HepG2 (cell line): ENCODE results near the gene DSG2. TPM values are rescaled to one million over a fixed set of nuclear protein-coding genes. Genes with fewer than 3 reads are reported as not detected.
A peak's percentile ranks its signal among the peaks of the same experiment; 100 is the strongest.

Source experiments
- AGO1 ChIP-seq: fragments of 200-400 bp; formaldehyde crosslinking; IDR thresholded peaks from 2 replicates; pipeline ENCODE4 v1.6.1; 2017; ENCODE audit warnings: mild to moderate bottlenecking, low read depth, low read length, moderate library complexity; ENCODE audit not compliant: poor library complexity, severe bottlenecking
- ESRRA ChIP-seq: sonication (generic); formaldehyde crosslinking; IDR thresholded peaks from 2 replicates; pipeline ENCODE4 v1.5.1; 2020; ENCODE audit warnings: mild to moderate bottlenecking, low read depth, missing genetic modification reagents
- HDAC2 ChIP-seq: sonication (generic); formaldehyde crosslinking; IDR thresholded peaks from 2 replicates; pipeline ENCODE4 v1.4.0; 2020; ENCODE audit warnings: missing genetic modification reagents
- KDM3A ChIP-seq: IDR thresholded peaks from 2 replicates; pipeline ENCODE4 v1.6.1; 2018; ENCODE audit warnings: low read depth, missing compliant biosample characterization
- MIER3 ChIP-seq: IDR thresholded peaks from 2 replicates; pipeline ENCODE4 v1.6.1; 2016; ENCODE audit warnings: missing compliant biosample characterization, borderline replicate concordance
- NFAT5 ChIP-seq: sonication (generic); formaldehyde crosslinking; IDR thresholded peaks from 2 replicates; pipeline ENCODE4 v1.4.0; 2020; ENCODE audit warnings: missing genetic modification reagents
- POLR2A ChIP-seq, 2 experiments: IDR thresholded peaks; 2 replicates each; pipeline ENCODE4 v1.6.1; 2011; ENCODE audit warnings: low read depth in 2 of 2, low read length in 2 of 2, mild to moderate bottlenecking in 1 of 2, moderate library complexity in 1 of 2; ENCODE audit not compliant: insufficient read depth in 1 of 2
- SMARCE1 ChIP-seq: fragments of 450-650 bp; IDR thresholded peaks from 2 replicates; pipeline ENCODE4 v1.6.1; 2017; ENCODE audit warnings: borderline replicate concordance
- SOX13 ChIP-seq, 3 experiments: fragments of 450-650 bp in 1 of 3; sonication (generic) in 1 of 3; formaldehyde crosslinking in 1 of 3; IDR thresholded peaks in 2 of 3; conservative IDR thresholded peaks in 1 of 3; 2 replicates each; pipeline versions ENCODE4 v1.5.0 to v1.6.1; 2016 to 2020; ENCODE audit warnings: antibody characterized with exemption in 1 of 3, mild to moderate bottlenecking in 1 of 3, missing compliant biosample characterization in 1 of 3, missing genetic modification reagents in 1 of 3, moderate library complexity in 1 of 3
- SOX5 ChIP-seq: IDR thresholded peaks from 2 replicates; pipeline ENCODE4 v1.6.1; 2016; ENCODE audit warnings: borderline replicate concordance
- SP1 ChIP-seq, 2 experiments: fragments of 450-650 bp in 1 of 2; sonication (generic) in 1 of 2; formaldehyde crosslinking in 1 of 2; IDR thresholded peaks; 2 replicates each; pipeline versions ENCODE4 v1.4.0 to v1.6.1; 2016 to 2020; ENCODE audit warnings: missing genetic modification reagents in 1 of 2
- YEATS4 ChIP-seq: sonication (generic); formaldehyde crosslinking; IDR thresholded peaks from 2 replicates; pipeline ENCODE4 v1.4.0; 2020; ENCODE audit warnings: missing genetic modification reagents, borderline replicate concordance
- ZEB1 ChIP-seq: IDR thresholded peaks from 2 replicates; pipeline ENCODE4 v1.6.1; 2012; ENCODE audit warnings: mild to moderate bottlenecking, low read depth, inconsistent platforms; ENCODE audit not compliant: insufficient replicate concordance
- ZNF225 ChIP-seq: sonication (generic); formaldehyde crosslinking; IDR thresholded peaks from 2 replicates; pipeline ENCODE4 v1.4.0; 2020; ENCODE audit warnings: mild to moderate bottlenecking, missing genetic modification reagents
- ZNF253 ChIP-seq: sonication (generic); formaldehyde crosslinking; IDR thresholded peaks from 2 replicates; pipeline ENCODE4 v1.8.0; 2022; ENCODE audit warnings: mild to moderate bottlenecking, missing genetic modification reagents, borderline replicate concordance
- ZNF333 ChIP-seq: sonication (generic); formaldehyde crosslinking; IDR thresholded peaks from 2 replicates; pipeline ENCODE4 v1.4.0; 2020; ENCODE audit warnings: mild to moderate bottlenecking, missing genetic modification reagents, borderline replicate concordance
- ZNF510 ChIP-seq: sonication (generic); formaldehyde crosslinking; IDR thresholded peaks from 2 replicates; pipeline ENCODE4 v1.4.0; 2020; ENCODE audit warnings: low read depth, mild to moderate bottlenecking, missing genetic modification reagents
- ZNF512 ChIP-seq: sonication (generic); formaldehyde crosslinking; IDR thresholded peaks from 2 replicates; pipeline ENCODE4 v1.4.0; 2020; ENCODE audit warnings: mild to moderate bottlenecking, missing genetic modification reagents
- ZNF547 ChIP-seq: sonication (generic); formaldehyde crosslinking; IDR thresholded peaks from 2 replicates; pipeline ENCODE4 v1.5.1; 2020; ENCODE audit warnings: mild to moderate bottlenecking, missing genetic modification reagents
- ZNF792 ChIP-seq: IDR thresholded peaks from 2 replicates; pipeline ENCODE4 v1.6.1; 2016
- polyA plus RNA-seq, 8 experiments: library from polyadenylated mRNA; depleted of rRNA in 3 of 8; stranded (reverse) in 7 of 8; unstranded in 1 of 8; fragments of >200 nt; fragmentation: Illumina TruSeq in 4 of 8; extraction: Trizol in 4 of 8; gene quantifications; 2 replicates each; pipeline versions ENCODE4 v1.2.1 to v1.2.3, GENCODE V29; 2011 to 2016; ENCODE audit warnings: low read depth in 4 of 8, missing spikeins in 1 of 8, mixed read lengths in 1 of 8; ENCODE audit not compliant: insufficient read depth in 1 of 8
- total RNA-seq, 5 experiments: library from RNA; depleted of rRNA; stranded (reverse); fragments of >200 nt; fragmentation: Illumina TruSeq; extraction: Trizol; gene quantifications; 2 replicates each; pipeline ENCODE4 v1.2.3, GENCODE V29; 2016; ENCODE audit warnings: low read depth in 1 of 5

The DSG2 gene
- total and polyA plus RNA-seq, 2 of the 13 experiments (the other 11 are each of a cell fraction or from before 2014, with no cell fraction given), result 23.3 to 66.7 TPM

GRCh38 chr18:31497836-31498573 is at the start of gene DSG2 (continued):
- no peak for TF ChIP-seq NFAT5 (CRISPR knock-in tag)
- TF ChIP-seq ZNF792 (CRISPR knock-in tag), result no peak
- peak; percentile 58 to 70 for TF ChIP-seq POLR2A (IDR thresholded peaks at IDR 0.05; ENCODE audit: insufficient read depth in 1 of 2, low read depth in 2 of 2, low read length in 2 of 2)
- TF ChIP-seq ZEB1, result peak; percentile 51
- TF ChIP-seq ZNF333 (CRISPR knock-in tag), result no peak; the same call in 1 of the 2 replicates
- no peak for TF ChIP-seq MIER3
- no peak for TF ChIP-seq AGO1
- no peak for TF ChIP-seq HDAC2 (CRISPR knock-in tag)
- TF ChIP-seq ZNF253 (CRISPR knock-in tag), result no peak
- TF ChIP-seq SOX13 (IDR thresholded peaks at IDR 0.05), result no peak
- TF ChIP-seq SOX13 (CRISPR knock-in tag; conservative IDR thresholded peaks at IDR 0.05 in 1 of 2, IDR thresholded peaks at IDR 0.05 in 1 of 2), result no peak; a peak in 2 of 4 replicates
- TF ChIP-seq ZNF512 (CRISPR knock-in tag), result no peak
- peak; percentile 87 for TF ChIP-seq ZNF547 (CRISPR knock-in tag)
- TF ChIP-seq YEATS4 (CRISPR knock-in tag), result peak; percentile 69; the same call in 1 of the 2 replicates
- no peak for TF ChIP-seq SP1 (IDR thresholded peaks at IDR 0.05)
- TF ChIP-seq SP1 (CRISPR knock-in tag; IDR thresholded peaks at IDR 0.05), result no peak
- no peak for TF ChIP-seq SMARCE1
- TF ChIP-seq ESRRA (CRISPR knock-in tag), result no peak
- TF ChIP-seq SOX5 (CRISPR knock-in tag), result no peak
- TF ChIP-seq ZNF510 (CRISPR knock-in tag), result no peak
- no peak; the same call in 1 of the 2 replicates for TF ChIP-seq ZNF225
- TF ChIP-seq KDM3A (CRISPR knock-in tag), result no peak
